Osteocyte (in vitro differentiated cells): Measurements from ENCODE around the gene IFNA10. TPM values are rescaled to one million over a fixed set of nuclear protein-coding genes. Genes with fewer than 3 reads are reported as not detected.
A peak's percentile ranks its signal among the peaks of the same experiment; 100 is the strongest.
"Not testable (repeated sequence)": the region's sequence is repeated elsewhere in the genome, so short reads cannot be mapped to it uniquely, and the experiment has no call there.

ENCODE experiments used
- DNase-seq: peaks from one replicate; pipeline ENCODE4 v3.0.0; 2021; ENCODE audit warnings: mixed read lengths; ENCODE audit not compliant: unreplicated experiment; ENCODE audit errors: extremely low spot score
- H3K27ac Mint-ChIP-seq: one replicate; pipeline ENCODE4 v1.8.0; 2021; ENCODE audit warnings: mild to moderate bottlenecking, mixed read lengths; ENCODE audit not compliant: unreplicated experiment
- H3K27me3 Mint-ChIP-seq: one replicate; pipeline ENCODE4 v1.8.0; 2021; ENCODE audit warnings: mixed read lengths; ENCODE audit not compliant: unreplicated experiment
- H3K36me3 Mint-ChIP-seq: one replicate; pipeline ENCODE4 v1.8.0; 2021; ENCODE audit warnings: mixed read lengths; ENCODE audit not compliant: unreplicated experiment
- H3K4me1 Mint-ChIP-seq: one replicate; pipeline ENCODE4 v1.8.0; 2021; ENCODE audit warnings: mixed read lengths; ENCODE audit not compliant: unreplicated experiment
- H3K4me3 Mint-ChIP-seq: one replicate; pipeline ENCODE4 v1.8.0; 2021; ENCODE audit warnings: mild to moderate bottlenecking, moderate library complexity, mixed read lengths; ENCODE audit not compliant: unreplicated experiment
- H3K9me3 Mint-ChIP-seq: one replicate; pipeline ENCODE4 v1.8.0; 2021; ENCODE audit warnings: mixed read lengths; ENCODE audit not compliant: unreplicated experiment
- total RNA-seq: library from RNA; stranded (reverse); gene quantifications from 2 replicates; pipeline ENCODE4 v1.2.1, GENCODE V29; 2021
- TF ChIP-seq, protein P1 (sequence below): fragments of 200-600 bp; sonication (generic); IDR thresholded peaks from 2 replicates; pipeline ENCODE4 v1.5.0; 2021; ENCODE audit warnings: antibody characterized with exemption, mild to moderate bottlenecking, moderate library complexity

The IFNA10 gene
- total RNA-seq, 1 donor from 2014 or later = not detected

GRCh38 chr9:21182810-21183736, 23.9 kb downstream of the IFNA10 start:
- not testable (repeated sequence) for H3K4me3 Mint-ChIP-seq, DNase-seq, H3K27ac Mint-ChIP-seq, H3K36me3 Mint-ChIP-seq, H3K9me3 Mint-ChIP-seq, H3K4me1 Mint-ChIP-seq
- TF ChIP-seq, protein P1, sequence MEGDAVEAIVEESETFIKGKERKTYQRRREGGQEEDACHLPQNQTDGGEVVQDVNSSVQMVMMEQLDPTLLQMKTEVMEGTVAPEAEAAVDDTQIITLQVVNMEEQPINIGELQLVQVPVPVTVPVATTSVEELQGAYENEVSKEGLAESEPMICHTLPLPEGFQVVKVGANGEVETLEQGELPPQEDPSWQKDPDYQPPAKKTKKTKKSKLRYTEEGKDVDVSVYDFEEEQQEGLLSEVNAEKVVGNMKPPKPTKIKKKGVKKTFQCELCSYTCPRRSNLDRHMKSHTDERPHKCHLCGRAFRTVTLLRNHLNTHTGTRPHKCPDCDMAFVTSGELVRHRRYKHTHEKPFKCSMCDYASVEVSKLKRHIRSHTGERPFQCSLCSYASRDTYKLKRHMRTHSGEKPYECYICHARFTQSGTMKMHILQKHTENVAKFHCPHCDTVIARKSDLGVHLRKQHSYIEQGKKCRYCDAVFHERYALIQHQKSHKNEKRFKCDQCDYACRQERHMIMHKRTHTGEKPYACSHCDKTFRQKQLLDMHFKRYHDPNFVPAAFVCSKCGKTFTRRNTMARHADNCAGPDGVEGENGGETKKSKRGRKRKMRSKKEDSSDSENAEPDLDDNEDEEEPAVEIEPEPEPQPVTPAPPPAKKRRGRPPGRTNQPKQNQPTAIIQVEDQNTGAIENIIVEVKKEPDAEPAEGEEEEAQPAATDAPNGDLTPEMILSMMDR = peak; percentile 35
- H3K27me3 Mint-ChIP-seq = peaks cover 24% of the 10 kb centered on the region

DNA sequence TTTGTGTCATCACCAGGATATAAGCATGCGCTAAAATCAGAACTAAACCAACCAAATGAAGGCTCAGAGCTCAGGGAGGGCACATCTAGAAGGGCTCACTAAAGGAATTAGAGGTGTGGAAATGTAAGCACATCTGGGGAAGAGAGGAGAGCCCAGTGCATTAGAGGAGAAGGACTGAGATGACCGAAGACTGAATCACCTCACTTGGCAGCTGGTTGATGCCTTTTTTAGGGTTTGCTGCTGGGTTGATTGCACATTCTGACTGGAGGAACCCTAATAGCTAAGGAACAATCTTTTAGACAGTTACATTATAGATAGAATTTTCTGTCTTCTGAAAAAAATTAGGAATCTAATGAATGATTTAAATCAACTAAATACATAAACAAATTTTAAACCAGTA, 32.3 kb downstream of the IFNA10 start:
- H3K9me3 Mint-ChIP-seq = no peaks in the 10 kb centered on the region
- no peak overlapping the region for H3K4me3 Mint-ChIP-seq
- H3K27ac Mint-ChIP-seq = no peak overlapping the region
- H3K36me3 Mint-ChIP-seq = no peaks in the 10 kb centered on the region
- no peak for DNase-seq
- TF ChIP-seq, protein P1 = no peak
- H3K4me1 Mint-ChIP-seq = no peaks in the 10 kb centered on the region
- peaks cover 53% of the 10 kb centered on the region for H3K27me3 Mint-ChIP-seq

- no peak overlapping the region for H3K27ac Mint-ChIP-seq
- TF ChIP-seq, protein P1 = no peak
- DNase-seq = no peak
- no peaks in the 10 kb centered on the region for H3K4me1 Mint-ChIP-seq
- H3K36me3 Mint-ChIP-seq = no peaks in the 10 kb centered on the region
- no peaks in the 10 kb centered on the region for H3K9me3 Mint-ChIP-seq
- H3K27me3 Mint-ChIP-seq = peaks cover 70% of the 10 kb centered on the region
- H3K4me3 Mint-ChIP-seq = no peak overlapping the region
Observed at GRCh38 chr9:21172156-21172555, 34.8 kb downstream of the IFNA10 start.

GRCh38 chr9:21171351-21171750, 35.6 kb downstream of the IFNA10 start:
- no peak overlapping the region for H3K27ac Mint-ChIP-seq

GRCh38 chr9:21166560-21166959, 40.4 kb downstream of the IFNA10 start, which contains the start of gene IFNA21:
Gene IFNA21, minus strand, starts transcription at chr9:21166660. Its CDS starts 48 bp downstream, at chr9:21166612.
- H3K36me3 Mint-ChIP-seq, H3K9me3 Mint-ChIP-seq, H3K4me3 Mint-ChIP-seq, H3K27ac Mint-ChIP-seq, H3K4me1 Mint-ChIP-seq, DNase-seq: not testable (repeated sequence)
- peaks cover 66% of the 10 kb centered on the region for H3K27me3 Mint-ChIP-seq

More at GRCh38 chr9:21171351-21171750, 35.6 kb downstream of the IFNA10 start:
- H3K27me3 Mint-ChIP-seq = peaks cover 71% of the 10 kb centered on the region
- TF ChIP-seq, protein P1 = no peak
- no peaks in the 10 kb centered on the region for H3K9me3 Mint-ChIP-seq
- no peak for DNase-seq
- no peaks in the 10 kb centered on the region for H3K4me1 Mint-ChIP-seq
- H3K36me3 Mint-ChIP-seq = no peaks in the 10 kb centered on the region
- no peak overlapping the region for H3K4me3 Mint-ChIP-seq
